ENCODE measurements around the gene SNX20. TPM values are rescaled to one million over a fixed set of nuclear protein-coding genes. Genes with fewer than 3 reads are reported as not detected.

Gene SNX20
- total RNA-seq, 1 donor from 2014 or later, result not detected

GRCh38 chr16:50646345-50646744 is 34.8 kb downstream of the SNX20 start:
- DNase-seq (ENCODE audit: low spot score in 2 of 2, unreplicated experiment in 2 of 2), result no peak
- peaks cover 12% of the 10 kb centered on the region for H3K36me3 Mint-ChIP-seq

GRCh38 chr16:50645563-50646220 is 35.4 kb downstream of the SNX20 start:
- Mint-ChIP-seq H3K27me3 (ENCODE audit: low read depth) (no peaks in the 10 kb centered on the region), H3K4me1 (peaks cover 25% of the 10 kb centered on the region), H3K27ac (peak overlapping the region; percentile 91), H3K9me3 (no peaks in the 10 kb centered on the region), H3K4me3 (no peak overlapping the region), H3K36me3 (peaks cover 12% of the 10 kb centered on the region)
- TF ChIP-seq CTCF (IDR thresholded peaks at IDR 0.05; ENCODE audit: unreplicated experiment), result no peak
- peak in 1 of 2 experiments; percentile 47 for DNase-seq (ENCODE audit: low spot score in 2 of 2, unreplicated experiment in 2 of 2)

More at GRCh38 chr16:50646345-50646744, 34.8 kb downstream of the SNX20 start:
- TF ChIP-seq CTCF (IDR thresholded peaks at IDR 0.05; ENCODE audit: unreplicated experiment), result no peak
- peak overlapping the region; percentile 17 for H3K27ac Mint-ChIP-seq
- peaks cover 25% of the 10 kb centered on the region for H3K4me1 Mint-ChIP-seq
- no peaks in the 10 kb centered on the region for H3K9me3 Mint-ChIP-seq
- H3K4me3 Mint-ChIP-seq, result no peak overlapping the region
- H3K27me3 Mint-ChIP-seq (ENCODE audit: low read depth), result no peaks in the 10 kb centered on the region

GRCh38 chr16:50644729-50645128 is 36.4 kb downstream of the SNX20 start:
- Mint-ChIP-seq H3K27me3 (ENCODE audit: low read depth) (no peaks in the 10 kb centered on the region), H3K4me1 (peaks cover 29% of the 10 kb centered on the region), H3K4me3 (no peak overlapping the region), H3K36me3 (peaks cover 12% of the 10 kb centered on the region), H3K27ac (peak overlapping the region; percentile 91), H3K9me3 (no peaks in the 10 kb centered on the region)
- DNase-seq (ENCODE audit: low spot score in 2 of 2, unreplicated experiment in 2 of 2), result no peak
- no peak for TF ChIP-seq CTCF (IDR thresholded peaks at IDR 0.05; ENCODE audit: unreplicated experiment)

- no peaks in the 10 kb centered on the region for H3K9me3 Mint-ChIP-seq
- H3K27me3 Mint-ChIP-seq (ENCODE audit: low read depth), result no peaks in the 10 kb centered on the region
- no peak overlapping the region for H3K4me3 Mint-ChIP-seq
- H3K36me3 Mint-ChIP-seq, result peaks cover 10% of the 10 kb centered on the region
- no peak for TF ChIP-seq CTCF (IDR thresholded peaks at IDR 0.05; ENCODE audit: unreplicated experiment)
- DNase-seq (ENCODE audit: low spot score in 2 of 2, unreplicated experiment in 2 of 2), result no peak
- no peak overlapping the region for H3K27ac Mint-ChIP-seq
- peaks cover 29% of the 10 kb centered on the region for H3K4me1 Mint-ChIP-seq
These were observed 36.9 kb downstream of the SNX20 start for GRCh38 chr16:50644245-50644644.

GRCh38 chr16:50643192-50643591 is 37.9 kb downstream of the SNX20 start:
- TF ChIP-seq CTCF (IDR thresholded peaks at IDR 0.05; ENCODE audit: unreplicated experiment), result no peak
- Mint-ChIP-seq H3K4me1 (peaks cover 29% of the 10 kb centered on the region), H3K27me3 (ENCODE audit: low read depth) (no peaks in the 10 kb centered on the region), H3K9me3 (no peaks in the 10 kb centered on the region), H3K4me3 (no peak overlapping the region), H3K27ac (no peak overlapping the region), H3K36me3 (peaks cover 3% of the 10 kb centered on the region)
- no peak for DNase-seq (ENCODE audit: low spot score in 2 of 2, unreplicated experiment in 2 of 2)
